GM19467 (cell line): Measurements from ENCODE around the gene BBS4.
"Not testable (repeated sequence)": the region's sequence is repeated elsewhere in the genome, so short reads cannot be mapped to it uniquely, and the experiment has no call there.

Experiments used
- ATAC-seq: cut with Tn5 transposase; IDR thresholded peaks from one replicate; pipeline ENCODE4 v1.9.1; 2021; ENCODE audit warnings: mild to moderate bottlenecking, moderate library complexity; ENCODE audit not compliant: unreplicated experiment

Gene BBS4, protein sequence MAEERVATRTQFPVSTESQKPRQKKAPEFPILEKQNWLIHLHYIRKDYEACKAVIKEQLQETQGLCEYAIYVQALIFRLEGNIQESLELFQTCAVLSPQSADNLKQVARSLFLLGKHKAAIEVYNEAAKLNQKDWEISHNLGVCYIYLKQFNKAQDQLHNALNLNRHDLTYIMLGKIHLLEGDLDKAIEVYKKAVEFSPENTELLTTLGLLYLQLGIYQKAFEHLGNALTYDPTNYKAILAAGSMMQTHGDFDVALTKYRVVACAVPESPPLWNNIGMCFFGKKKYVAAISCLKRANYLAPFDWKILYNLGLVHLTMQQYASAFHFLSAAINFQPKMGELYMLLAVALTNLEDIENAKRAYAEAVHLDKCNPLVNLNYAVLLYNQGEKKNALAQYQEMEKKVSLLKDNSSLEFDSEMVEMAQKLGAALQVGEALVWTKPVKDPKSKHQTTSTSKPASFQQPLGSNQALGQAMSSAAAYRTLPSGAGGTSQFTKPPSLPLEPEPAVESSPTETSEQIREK

DNA sequence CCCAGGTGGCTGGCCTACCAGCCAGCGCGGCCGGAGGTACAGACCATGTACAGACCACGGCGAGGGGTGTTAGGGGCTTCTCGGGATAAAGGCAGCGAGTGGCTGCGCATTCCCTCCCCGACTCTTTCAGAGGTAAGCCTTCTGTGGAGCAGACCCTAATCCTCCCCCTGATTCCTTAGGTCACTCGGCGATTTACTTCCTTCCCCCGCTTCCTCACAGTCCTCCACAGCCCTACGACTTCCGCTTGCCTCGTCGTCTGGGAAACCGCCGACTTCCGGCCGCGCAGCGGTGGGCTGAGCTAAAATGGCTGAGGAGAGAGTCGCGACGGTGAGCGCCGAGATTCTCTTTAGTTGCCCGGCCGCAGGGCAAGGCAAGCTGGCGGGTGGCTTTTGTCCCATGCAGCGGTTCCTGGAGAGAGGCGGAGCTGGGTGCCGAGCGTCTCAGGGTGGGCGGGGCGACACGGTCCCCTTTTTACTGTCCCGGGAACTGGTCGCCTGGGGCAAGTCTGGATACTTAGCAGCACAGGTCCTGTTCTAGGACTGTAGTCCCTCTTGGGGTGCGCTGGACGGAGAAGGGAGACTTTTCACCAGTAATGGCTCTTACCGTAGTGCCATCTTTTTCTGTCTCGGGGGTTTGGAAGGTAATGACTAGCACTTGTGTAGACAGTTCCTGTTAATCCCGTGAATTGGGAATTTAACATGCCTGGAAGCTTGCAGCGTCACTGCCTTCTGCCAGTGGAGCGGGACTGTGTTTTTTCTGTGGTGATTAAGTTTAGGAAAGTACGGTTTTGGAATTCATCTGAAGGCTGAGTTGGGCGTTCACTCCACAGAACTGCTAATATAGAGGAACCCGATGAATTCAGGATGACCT is at the start of gene BBS4, which contains the start of gene HIGD2B:
Gene BBS4 (plus strand): TSS at position 283 of the 870 bp plus-strand sequence. CDS start 21 bp downstream, at position 304.
Gene HIGD2B (minus strand): TSS at position 258 of the 870 bp plus-strand sequence. CDS start 9,808 bp downstream, outside the sequence.
- ATAC-seq, result peak; percentile 93

DNA sequence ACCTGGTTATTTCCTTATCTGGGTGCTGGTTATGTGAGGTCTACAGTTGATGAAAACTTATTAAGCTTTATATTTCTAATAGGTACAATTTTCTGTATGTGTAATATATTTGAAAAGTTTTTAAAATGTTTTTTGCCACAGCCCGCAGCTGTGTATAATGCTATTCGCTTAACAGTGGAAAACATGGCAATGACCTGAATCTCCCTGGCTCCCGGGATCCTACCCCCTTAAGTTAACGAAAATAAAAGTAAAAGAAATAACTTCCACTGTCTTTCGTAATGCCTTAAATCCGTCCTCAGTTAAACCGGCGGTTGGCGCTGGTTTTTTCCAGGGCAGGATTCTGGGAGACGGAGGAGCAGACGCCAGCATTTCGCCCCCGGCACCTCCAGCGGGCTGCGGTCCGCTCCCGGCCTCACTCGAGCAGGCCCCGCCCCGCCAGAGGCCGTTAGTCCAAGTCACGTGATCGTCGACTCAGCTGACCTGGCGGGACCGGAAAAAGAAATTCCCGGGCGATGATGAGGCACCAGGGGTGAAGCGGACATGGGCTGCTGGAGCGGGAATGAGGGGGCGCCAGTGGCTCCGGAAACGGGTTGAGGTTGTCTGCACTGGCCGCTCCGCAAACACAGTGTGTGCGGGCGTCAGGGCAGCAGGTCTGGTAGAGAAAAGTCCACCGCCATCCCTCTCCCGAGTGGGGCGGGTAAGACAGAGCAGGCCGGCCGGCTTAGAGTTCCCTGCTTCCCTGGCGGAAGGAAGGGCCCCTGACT is 49.3 kb upstream of the BBS4 start:
- ATAC-seq, result peak; percentile 55

DNA sequence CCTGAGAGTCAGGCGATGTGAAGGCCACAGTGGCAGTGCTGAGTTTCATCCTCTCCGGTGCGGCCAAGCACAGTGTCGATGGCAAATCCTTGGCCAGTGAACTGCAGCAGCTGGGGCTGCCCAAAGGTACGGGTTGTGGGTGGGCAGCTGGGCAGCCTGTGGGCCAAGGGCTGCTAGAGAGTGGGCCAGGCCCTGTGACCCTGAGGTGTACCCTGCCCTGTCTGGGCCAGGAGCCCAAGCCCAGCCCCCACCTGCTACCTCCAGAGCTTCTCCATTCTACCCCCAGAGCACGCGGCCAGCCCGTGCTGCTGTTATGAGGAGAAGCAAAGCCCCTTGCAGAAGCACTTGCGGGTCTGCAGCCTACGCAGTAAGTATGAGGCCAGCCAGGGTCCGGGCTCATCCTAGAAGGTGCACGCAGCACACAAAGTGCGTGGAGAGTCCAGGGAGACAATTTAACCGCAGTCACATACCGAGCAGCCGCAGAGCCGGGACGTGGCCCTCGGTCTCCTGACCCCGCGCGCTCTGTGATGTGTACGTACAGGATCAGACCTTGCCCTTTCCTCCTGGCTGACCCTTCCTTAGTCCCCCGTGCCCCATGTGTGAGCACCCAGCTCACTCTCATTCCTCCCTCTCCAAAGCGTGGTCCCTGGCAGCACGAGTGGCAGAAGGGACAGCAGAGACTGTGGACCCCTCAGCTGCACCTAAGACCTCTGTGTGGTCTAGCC is 46.1 kb upstream of the BBS4 start:
- ATAC-seq, result not testable (repeated sequence)

DNA sequence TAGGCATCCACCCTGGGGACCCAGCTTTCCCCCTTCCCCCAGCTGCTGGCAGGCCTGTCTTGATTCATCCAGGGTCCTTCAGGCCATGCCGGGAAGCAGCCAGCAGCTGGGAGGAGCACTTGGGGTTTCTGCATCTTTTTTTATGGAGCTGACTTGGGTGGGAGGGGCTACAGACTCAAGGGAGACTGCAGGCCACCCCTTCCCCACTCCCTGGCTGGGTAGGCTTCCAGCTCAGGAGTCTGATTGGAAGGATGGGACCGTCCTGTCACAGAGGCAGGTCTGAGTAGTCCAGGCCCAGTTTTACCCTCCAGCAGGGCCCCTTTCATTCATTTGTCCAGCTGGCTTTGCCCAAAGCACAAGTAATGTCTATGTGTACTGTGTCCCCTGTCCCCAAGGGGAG is 43.7 kb upstream of the BBS4 start:
- ATAC-seq, result not testable (repeated sequence)

DNA sequence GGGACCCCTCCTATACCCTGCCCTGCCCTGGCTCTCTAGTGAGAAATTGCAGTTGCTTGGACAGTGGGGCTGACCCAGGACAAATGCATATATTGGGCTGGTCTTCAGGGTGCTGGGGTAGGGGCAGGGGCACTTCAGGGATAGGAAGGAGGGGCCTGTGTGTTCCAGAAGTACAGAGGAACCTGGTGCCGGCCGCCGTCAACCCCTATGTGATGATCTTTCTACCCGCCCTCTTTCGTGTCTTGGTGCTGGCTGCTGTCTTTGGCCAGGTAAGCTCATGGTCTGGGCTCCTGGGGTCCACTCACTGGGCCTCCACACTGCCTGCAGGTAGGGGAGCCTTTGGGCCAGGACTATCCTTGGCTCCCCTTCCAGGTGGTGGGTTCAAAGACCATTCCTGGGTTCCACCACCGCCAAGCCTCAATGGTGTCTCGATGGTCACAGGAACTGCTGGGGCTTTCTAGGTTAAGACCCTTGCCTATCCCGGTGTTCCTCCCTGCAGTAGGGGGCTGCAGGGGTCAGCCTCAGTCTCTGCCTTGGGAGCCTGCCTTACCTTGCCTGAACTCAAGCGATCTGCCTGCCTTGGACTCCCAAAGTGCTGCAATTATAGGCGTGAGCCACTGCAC is 37.3 kb upstream of the BBS4 start:
- not testable (repeated sequence) for ATAC-seq

DNA sequence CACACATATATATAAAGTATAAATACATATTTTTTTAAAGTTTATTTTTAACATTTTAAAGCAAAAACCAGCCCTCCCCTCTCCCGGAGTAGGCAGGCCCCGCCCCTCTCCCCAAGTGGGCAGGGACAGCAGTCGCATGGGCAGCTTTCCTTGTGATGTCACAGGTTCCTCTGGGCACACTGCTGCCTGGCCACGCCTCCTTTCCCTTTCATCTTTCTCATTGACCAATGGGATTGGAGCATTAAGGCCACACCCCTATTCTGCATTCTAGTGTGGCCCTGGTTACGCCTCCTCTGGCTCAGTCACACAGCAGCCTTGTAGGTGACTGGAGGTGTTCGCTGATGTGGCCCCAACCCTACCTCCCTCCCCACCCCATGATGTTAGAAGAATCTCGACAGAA is 31.6 kb upstream of the BBS4 start, which contains the start of gene GOLGA6B:
Gene GOLGA6B (plus strand): TSS at position 301 of the 400 bp plus-strand sequence. CDS start 41 bp downstream, at position 342.
- ATAC-seq, result not testable (repeated sequence)

DNA sequence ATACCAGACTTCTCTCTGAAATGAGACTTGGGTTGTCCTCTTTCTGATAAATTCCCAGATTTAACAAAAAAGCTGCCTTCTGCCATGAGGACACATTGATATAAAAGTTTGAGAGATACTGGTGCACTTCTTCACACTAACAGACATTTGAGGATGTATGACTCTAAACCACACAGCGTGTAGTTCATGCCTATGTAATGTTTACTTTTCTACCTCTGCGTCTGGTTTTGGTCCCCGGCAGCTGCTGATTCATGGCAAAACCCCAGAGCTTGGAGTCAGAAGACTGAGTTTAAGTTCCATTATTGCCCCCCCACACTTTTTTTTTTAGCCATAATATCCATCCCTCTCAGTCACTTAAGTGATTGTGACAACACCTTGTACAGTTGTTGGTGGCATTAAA is 30.0 kb upstream of the BBS4 start:
- ATAC-seq, result not testable (repeated sequence)

DNA sequence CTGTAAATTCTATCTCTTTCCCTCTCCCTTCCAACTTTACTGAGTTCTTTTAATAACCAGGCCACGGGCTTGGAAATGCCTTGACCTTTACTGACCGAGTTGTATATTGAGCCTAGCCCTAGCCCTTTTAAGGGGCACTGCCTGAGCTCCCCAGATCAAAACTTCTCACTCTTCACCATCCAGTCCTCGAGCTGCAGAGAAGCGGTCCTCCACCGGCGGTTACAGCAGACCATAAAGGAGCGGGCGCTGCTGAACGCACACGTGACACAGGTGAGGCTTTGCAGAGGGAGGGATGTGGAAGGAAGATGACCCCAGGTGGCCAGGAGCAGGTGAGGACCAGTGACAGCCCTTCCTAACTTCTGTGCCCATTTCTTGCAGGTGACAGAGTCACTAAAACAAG is 24.9 kb upstream of the BBS4 start:
- not testable (repeated sequence) for ATAC-seq

DNA sequence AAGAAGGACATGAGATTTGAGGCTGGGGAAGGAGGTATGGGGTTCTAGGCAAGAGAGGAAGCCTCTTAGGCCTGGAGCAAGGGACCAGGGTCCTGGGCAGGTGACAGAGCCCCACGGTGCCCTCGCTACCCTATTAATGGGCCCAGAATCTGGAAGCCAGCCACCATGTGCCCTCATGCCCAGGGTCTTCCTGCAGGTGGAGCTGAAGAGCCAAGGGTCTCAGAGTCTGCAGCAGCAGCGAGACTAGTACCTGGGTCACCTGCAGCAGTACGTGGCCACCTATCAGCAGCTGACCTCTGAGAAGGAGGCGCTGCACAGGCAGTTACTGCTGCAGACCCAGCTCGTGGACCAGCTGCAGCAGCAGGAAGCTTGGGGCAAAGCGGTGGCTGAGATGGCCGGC is 22.1 kb upstream of the BBS4 start:
- not testable (repeated sequence) for ATAC-seq

DNA sequence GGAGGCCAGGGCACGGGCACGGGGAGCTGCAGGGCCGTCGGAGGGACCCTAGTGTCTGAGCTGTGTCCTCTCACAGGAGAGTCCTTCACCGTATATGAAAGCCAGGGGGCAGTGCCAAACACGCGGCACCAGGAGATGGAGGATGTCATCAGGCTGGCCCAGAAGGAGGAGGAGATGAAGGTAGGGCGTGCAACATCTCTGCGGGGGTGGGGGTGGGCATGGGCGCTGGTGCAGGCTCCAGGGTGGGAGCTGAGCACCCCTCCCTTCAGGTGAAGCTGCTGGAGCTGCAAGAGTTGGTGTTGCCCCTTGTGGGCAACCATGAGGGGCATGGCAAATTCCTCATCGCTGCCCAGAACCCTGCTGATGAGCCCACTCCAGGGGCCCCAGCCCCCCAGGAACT is 20.3 kb upstream of the BBS4 start:
- ATAC-seq, result not testable (repeated sequence)

DNA sequence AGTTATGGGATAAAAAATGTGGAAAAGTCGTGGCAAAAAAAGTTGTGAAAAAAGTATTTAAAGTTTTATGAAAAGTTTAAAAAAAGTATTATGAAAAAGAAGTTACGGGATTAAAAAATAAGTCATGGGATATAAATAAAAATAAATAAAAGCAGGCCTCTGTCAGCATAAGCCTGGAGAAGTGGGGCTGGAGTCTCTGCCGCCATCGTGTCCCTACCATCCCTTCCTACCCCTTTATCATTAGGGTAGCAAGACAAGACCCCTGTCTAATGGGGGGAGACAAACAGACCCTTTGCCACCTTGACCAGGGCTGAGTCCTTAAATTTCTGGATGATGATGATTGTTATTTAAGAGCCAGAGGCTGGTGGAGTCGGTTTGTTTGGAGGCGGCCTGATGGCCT is 16.2 kb upstream of the BBS4 start:
- not testable (repeated sequence) for ATAC-seq

DNA sequence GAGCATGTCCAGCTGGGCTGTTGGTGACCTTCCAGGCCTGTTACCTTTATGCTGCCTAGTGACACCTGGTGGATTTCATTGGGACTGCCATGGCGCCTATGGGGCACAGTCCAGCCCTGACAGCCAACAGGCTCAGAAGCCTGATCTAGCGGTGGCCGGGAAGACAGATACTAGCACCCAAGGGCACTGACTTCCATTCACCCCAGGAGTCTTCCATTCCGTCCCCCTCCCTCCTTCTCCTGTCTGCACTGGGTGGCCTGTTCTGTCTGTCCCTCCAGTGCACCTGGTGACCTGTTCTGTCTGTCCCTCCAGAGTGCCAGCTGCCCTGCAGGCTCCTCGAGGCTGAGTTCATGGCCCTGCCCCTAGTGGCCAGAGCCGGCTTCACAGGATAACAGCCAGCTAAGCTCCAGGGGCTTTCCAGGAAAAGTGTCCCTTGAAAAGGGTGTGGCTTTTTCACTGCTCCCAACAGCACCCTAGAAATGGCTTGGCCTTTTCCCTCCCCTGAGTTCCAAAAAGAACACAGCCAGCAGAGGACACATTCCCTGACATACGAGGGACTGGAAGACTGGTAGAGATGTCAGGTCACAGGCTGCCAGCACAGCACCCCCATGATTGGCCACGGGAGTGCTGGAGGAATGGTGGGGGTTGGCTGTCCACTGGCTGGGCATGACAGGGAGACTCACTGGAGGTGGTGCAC is 15.2 kb upstream of the BBS4 start:
- peak; percentile 90 for ATAC-seq

DNA sequence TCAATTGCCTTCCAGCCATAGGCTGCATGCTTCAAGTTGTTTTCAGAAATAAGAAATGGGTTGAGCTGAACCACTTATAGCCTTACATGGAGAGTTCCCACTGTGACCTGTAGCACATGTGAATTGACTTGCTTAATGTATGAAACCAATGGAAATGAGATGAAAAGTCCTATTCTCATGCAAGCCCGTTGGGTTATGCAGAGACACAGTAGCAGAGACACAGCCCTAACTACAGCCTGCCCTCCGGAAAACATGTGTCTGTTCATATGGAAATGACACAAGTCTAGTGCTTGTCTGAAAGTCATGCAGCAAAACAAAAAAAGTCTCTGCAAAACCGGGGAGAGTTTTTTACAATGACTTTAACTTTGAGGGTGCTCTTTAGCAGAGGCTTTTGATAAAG is 14.5 kb upstream of the BBS4 start:
- ATAC-seq, result no peak

DNA sequence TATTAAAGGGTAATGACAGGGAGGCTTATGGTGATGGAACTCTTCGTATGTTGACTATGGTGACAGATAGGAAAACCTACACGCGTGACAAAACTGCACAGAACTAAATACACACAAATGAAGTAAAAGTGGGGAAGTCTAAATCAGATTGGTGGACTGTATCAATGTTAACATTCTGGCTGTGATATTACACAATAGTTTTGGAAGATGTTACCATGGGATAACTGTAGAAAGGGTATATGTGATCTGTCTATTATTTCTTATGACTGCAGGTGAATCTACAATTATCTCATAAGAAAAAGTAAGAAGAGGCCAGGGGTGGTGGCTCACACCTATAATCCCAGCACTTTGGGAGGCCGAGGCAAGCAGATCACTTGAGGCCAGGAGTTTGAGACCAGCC is 9.2 kb upstream of the BBS4 start:
- ATAC-seq, result no peak

DNA sequence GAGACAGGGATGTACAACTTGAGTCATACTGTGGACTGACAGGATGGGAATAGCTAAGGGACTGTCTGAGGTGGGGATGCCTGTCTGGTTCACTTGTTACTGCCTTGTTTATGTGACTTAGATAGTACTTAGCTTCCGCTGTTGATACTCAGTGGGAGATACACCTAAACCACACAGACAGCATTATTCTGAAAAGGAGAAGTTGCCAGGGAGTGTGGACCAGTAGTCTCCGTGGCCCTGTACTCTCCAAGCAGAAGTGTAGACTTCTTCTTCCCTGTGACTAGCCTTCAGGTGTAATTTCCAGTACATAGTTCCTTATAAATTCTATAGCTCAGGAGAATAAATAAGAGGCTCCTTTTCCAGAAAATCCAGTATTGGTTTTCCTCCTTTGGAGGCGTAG is 5.1 kb upstream of the BBS4 start:
- ATAC-seq, result no peak

DNA sequence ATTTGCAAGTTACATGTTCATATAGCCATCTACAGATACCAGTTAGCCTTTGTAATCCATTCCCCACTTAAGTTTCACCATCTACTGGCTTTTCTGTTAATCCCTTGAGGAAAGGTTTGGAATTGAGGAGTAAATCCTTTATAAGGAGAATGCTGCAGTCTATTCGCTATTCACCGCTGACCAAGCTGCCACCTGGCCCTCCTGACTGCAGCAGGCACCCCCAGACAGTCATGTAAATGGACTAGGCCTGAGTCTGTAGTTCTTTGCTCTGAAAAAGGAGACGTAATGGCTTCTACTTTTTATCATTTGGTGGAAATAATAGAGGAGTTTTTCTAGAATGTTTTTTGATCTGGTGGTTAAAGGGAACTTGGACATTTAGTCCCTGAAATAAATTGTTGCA is 3.2 kb upstream of the BBS4 start:
- ATAC-seq, result no peak

DNA sequence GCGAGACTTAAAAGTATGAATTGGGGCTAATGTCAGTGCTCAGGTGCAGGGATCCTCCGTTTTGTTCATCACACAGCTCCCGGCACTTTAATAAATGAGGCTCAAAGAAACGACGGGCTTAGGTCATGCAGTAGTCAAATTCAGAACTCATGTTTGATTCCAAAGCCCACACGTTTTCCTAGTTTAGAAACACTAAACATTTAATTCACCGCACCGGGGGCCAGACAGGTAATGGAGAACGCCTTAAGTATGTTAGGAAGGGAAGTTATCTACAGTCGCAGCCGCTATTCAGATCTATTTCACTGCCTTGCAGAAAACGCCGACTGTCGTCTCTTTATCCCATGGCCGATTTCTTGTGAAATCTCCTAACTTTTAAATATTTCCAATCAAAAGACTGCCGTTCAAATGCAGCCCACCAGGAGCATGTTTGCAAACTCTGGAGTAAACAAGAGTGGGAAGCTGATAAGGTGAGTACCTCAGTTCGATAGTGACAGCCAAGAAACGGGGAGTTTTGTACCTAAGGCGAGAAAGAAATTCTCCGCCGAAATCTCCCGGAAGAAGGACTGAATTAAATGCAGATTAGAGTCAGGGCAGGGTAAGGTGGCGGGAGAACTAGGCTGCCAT is 594 bp upstream of the BBS4 start:
- ATAC-seq, result no peak

DNA sequence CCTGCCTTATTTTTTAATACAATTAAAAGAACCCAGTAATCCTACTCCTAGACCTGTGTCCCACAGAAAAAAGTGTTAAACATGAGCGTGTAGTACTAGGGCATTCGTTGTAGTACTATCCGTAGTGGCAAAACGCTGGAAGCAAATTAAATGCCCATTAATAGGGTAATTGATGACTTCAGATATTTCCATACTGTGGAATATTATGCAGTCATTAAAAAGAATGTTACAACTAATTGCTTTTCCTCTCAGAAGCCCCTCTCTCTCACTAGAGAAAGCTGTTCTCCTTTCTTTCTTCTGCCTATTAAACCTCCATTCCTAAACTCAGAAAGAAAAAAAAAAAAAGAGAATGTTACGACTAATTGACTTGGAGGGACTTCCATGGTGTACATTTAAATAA is 2.7 kb downstream of the BBS4 start:
- no peak for ATAC-seq
